Suprapubic skin (tissue), 4 donors: Measurements from ENCODE around the gene LMAN1L. TPM values are rescaled to one million over a fixed set of nuclear protein-coding genes. Genes with fewer than 3 reads are reported as not detected.
A peak's percentile ranks its signal among the peaks of the same experiment; 100 is the strongest.

ENCODE experiments used
- DNase-seq, 2 donors: peaks; one replicate each; pipeline ENCODE4 v3.0.0-alpha.2; 2019; ENCODE audit warnings: low spot score in 2 of 2
- H3K27ac ChIP-seq: fragments of 200-600 bp; sonication (generic); one replicate; pipeline ENCODE4 v1.5.1; 2019
- H3K27me3 ChIP-seq: fragments of 200-600 bp; sonication (generic); one replicate; pipeline ENCODE4 v1.5.1; 2019
- H3K36me3 ChIP-seq: fragments of 200-600 bp; sonication (generic); one replicate; pipeline ENCODE4 v1.5.1; 2019
- H3K4me1 ChIP-seq: fragments of 200-600 bp; sonication (generic); one replicate; pipeline ENCODE4 v1.5.1; 2019
- H3K4me3 ChIP-seq: fragments of 200-600 bp; sonication (generic); one replicate; pipeline ENCODE4 v1.5.1; 2019; ENCODE audit warnings: mild to moderate bottlenecking
- H3K9me3 ChIP-seq: fragments of 200-600 bp; sonication (generic); one replicate; pipeline ENCODE4 v1.5.1; 2019
- EP300 ChIP-seq: sonication (generic); formaldehyde crosslinking; IDR thresholded peaks from one replicate; pipeline ENCODE4 v1.6.1; 2017; ENCODE audit warnings: antibody characterized with exemption
- POLR2A ChIP-seq, 2 donors: fragments of 450-650 bp; IDR thresholded peaks; one replicate each; pipeline ENCODE4 v1.6.1; 2017; ENCODE audit warnings: antibody characterized with exemption in 2 of 2, mild to moderate bottlenecking in 2 of 2, moderate library complexity in 2 of 2
- POLR2AphosphoS5 ChIP-seq, 3 donors: sonication (generic); formaldehyde crosslinking; IDR thresholded peaks; one replicate each; pipeline ENCODE4 v1.6.1; 2017; ENCODE audit warnings: antibody characterized with exemption in 3 of 3
- WGBS: methylation state at CpG from one replicate; pipeline ENCODE4 v1.1.5; 2018; 5-methylcytosine and 5-hydroxymethylcytosine counted together
- total RNA-seq, 4 donors: library from RNA; depleted of rRNA; stranded (reverse); fragments of >200 nt; gene quantifications; one replicate each; pipeline ENCODE4 v1.1.0, GENCODE V29; 2016
- TF ChIP-seq, protein P1 (sequence below), 2 donors: fragments of 200-600 bp in 1 of 2; fragments of 450-650 bp in 1 of 2; sonication (generic) in 1 of 2; IDR thresholded peaks; one replicate each; pipeline ENCODE4 v1.5.1; 2016 to 2019; ENCODE audit warnings: antibody characterized with exemption in 2 of 2, mild to moderate bottlenecking in 1 of 2, moderate library complexity in 1 of 2

The LMAN1L gene
- total RNA-seq, 4 donors from 2014 or later = 0.42 TPM; not detected in 3

DNA sequence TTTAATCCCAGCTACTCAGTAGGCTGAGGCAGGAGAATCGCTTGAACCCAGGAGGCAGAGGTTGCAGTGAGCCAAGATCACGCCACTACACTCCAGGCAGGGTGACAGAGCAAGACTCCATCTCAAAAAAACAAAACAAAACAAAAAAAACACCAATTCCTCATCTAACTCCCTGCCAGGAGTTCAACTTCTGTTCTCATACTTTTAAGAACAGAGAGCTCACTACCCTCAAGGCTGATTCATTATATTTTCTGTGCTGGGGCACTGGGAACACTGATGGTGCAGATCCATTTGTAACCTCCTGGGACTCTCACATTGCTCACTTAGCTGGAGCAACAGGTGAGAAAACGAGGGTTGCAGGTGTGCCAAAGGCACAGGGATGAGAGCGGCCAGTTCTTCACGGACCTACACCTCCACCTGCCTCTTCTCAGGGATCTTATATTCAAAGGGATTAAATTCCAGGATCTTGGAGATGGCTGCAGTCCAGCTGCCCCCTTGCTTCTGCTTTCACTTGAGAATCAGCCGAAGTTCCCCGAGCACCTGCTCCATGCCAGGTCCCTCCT is 43.1 kb upstream of the LMAN1L start:
- Histone ChIP-seq H3K27ac (no peak overlapping the region), H3K36me3 (no peaks in the 10 kb centered on the region), H3K9me3 (no peaks in the 10 kb centered on the region), H3K4me1 (peaks cover 30% of the 10 kb centered on the region), H3K27me3 (peaks cover 10% of the 10 kb centered on the region), H3K4me3 (no peak overlapping the region)
- WGBS = 55% methylated on average over 7 of the region's 7 CpGs
- no peak for DNase-seq
- no peak for TF ChIP-seq POLR2AphosphoS5 (IDR thresholded peaks at IDR 0.05)
- TF ChIP-seq, protein P1, sequence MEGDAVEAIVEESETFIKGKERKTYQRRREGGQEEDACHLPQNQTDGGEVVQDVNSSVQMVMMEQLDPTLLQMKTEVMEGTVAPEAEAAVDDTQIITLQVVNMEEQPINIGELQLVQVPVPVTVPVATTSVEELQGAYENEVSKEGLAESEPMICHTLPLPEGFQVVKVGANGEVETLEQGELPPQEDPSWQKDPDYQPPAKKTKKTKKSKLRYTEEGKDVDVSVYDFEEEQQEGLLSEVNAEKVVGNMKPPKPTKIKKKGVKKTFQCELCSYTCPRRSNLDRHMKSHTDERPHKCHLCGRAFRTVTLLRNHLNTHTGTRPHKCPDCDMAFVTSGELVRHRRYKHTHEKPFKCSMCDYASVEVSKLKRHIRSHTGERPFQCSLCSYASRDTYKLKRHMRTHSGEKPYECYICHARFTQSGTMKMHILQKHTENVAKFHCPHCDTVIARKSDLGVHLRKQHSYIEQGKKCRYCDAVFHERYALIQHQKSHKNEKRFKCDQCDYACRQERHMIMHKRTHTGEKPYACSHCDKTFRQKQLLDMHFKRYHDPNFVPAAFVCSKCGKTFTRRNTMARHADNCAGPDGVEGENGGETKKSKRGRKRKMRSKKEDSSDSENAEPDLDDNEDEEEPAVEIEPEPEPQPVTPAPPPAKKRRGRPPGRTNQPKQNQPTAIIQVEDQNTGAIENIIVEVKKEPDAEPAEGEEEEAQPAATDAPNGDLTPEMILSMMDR (IDR thresholded peaks at IDR 0.05) = no peak
- TF ChIP-seq EP300 = no peak
- TF ChIP-seq POLR2A (IDR thresholded peaks at IDR 0.05) = no peak

DNA sequence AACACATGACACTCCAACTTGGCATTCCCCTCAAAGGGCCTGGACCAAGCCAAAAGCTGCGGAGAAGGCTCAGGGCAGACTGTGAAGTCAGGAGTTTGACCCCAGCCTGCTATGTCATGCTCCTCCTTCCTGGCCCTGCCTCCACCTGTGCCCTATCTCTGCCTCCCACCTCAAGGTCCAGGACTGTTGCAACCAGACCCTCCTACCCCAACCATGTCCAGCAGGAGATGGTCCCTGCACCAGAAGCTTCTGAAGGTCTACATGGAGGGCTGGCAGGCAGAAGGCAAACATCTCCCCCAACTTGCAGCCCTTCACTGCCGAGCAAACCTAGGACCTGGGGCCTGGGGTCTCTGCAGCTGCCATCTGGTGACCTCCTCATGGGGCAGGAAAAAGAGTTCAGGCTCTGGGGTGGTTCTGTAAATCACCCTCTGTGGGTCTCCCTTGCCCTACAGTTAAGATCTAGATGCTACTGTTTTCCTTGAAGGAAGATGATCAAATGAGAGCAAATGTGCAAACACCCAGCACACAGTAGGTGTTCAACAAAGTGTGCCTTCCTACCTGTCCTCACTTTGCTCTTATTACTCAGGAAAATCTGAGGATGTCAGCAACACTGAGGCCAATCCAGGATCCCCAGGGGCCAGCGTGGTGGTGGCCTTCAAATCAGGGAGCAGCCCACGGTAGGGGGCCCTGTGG is 42.3 kb upstream of the LMAN1L start:
- no peaks in the 10 kb centered on the region for H3K9me3 ChIP-seq
- WGBS = 100% methylated on average over 1 of the region's 4 CpGs
- H3K36me3 ChIP-seq = no peaks in the 10 kb centered on the region
- peaks cover 30% of the 10 kb centered on the region for H3K4me1 ChIP-seq
- no peak overlapping the region for H3K4me3 ChIP-seq
- no peak overlapping the region for H3K27ac ChIP-seq
- H3K27me3 ChIP-seq = peaks cover 10% of the 10 kb centered on the region
- no peak for DNase-seq
- TF ChIP-seq EP300 (no peak), POLR2AphosphoS5 (IDR thresholded peaks at IDR 0.05) (no peak), POLR2A (IDR thresholded peaks at IDR 0.05) (no peak)
- TF ChIP-seq, protein P1 (IDR thresholded peaks at IDR 0.05) = no peak

DNA sequence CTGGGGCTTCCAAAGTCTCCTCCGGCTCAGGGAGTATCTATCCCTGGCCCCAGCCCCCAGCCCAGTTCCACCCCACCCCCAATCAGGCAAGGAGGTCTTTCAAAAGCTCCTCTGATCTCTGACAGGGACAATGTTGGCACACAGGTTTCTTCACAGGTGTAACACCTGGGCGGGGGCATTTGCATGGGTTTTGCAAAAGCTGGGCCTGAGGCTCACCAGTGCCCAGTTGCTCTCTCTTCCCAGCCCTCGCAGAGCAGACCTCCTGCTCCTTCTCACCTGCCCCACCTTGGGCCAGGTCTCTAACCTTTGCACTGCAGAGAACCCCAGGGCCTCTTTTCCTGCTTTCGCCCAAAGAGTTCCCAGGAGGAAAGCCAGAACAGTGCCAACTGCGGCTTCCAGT is 39.3 kb upstream of the LMAN1L start:
- Histone ChIP-seq H3K4me3 (no peak overlapping the region), H3K4me1 (peaks cover 43% of the 10 kb centered on the region), H3K36me3 (no peaks in the 10 kb centered on the region), H3K27me3 (peaks cover 4% of the 10 kb centered on the region), H3K27ac (peak overlapping the region; percentile 48), H3K9me3 (no peaks in the 10 kb centered on the region)
- WGBS = 66% methylated on average over 3 of the region's 5 CpGs
- DNase-seq = no peak
- TF ChIP-seq, protein P1 (IDR thresholded peaks at IDR 0.05) = no peak
- TF ChIP-seq POLR2A (IDR thresholded peaks at IDR 0.05) = no peak

DNA sequence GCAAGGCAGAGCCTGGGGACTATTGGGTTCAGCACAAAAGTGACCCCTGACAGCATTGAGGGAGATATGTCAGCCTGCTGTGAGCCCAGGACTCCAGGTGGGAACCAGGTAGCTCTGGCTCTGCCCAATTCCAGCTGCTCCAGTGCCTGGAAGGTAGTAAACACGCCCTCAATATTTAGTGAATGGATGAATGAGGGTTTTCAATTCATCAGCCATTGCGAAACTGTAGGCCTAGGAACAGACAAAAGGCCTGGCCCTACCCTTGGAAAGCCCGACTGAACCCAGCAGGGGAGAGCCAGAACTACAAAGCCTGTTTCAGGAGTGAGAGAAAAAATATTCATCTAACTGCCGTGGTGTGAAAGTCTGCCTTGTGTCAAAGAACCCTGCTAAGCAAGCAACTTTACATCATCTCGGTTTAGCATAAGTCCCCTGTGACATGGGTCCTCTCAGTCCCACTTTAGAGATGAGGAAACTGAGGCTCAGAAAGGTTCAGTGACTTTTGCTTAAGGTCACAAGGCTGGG is 38.8 kb upstream of the LMAN1L start:
- no peak for DNase-seq
- H3K36me3 ChIP-seq = no peaks in the 10 kb centered on the region
- no peak for TF ChIP-seq POLR2A (IDR thresholded peaks at IDR 0.05)
- TF ChIP-seq, protein P1 (IDR thresholded peaks at IDR 0.05) = no peak
- no peak for TF ChIP-seq EP300
- TF ChIP-seq POLR2AphosphoS5 (IDR thresholded peaks at IDR 0.05) = no peak
- H3K27me3 ChIP-seq = peaks cover 4% of the 10 kb centered on the region
- 41% methylated on average over 5 of the region's 5 CpGs for WGBS
- H3K27ac ChIP-seq = peak overlapping the region; percentile 48
- no peaks in the 10 kb centered on the region for H3K9me3 ChIP-seq
- H3K4me1 ChIP-seq = peaks cover 38% of the 10 kb centered on the region
- no peak overlapping the region for H3K4me3 ChIP-seq

DNA sequence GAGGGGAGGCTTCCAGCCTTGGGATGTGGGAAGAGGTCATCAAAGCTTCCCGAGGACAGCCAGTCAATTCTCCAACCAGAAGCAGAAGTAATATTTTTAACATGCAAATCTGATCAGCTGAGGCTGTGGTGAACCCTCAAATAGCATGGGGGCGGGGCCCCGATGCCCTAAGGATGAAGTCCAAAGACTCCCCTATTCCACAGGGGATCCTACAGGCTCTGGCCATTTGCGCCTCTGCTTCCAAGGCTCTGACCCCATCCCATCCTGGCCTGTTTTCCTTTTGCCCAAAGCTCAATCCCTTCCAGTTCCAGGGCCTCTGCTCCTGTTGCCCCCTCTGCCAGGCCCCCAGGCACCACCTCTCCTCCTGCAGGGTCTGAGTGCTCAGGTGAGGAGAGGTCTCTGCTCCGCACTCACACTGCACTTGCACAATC is 37.5 kb upstream of the LMAN1L start:
- no peaks in the 10 kb centered on the region for H3K9me3 ChIP-seq
- WGBS = 82% methylated on average over 5 of the region's 5 CpGs
- H3K4me1 ChIP-seq = peaks cover 38% of the 10 kb centered on the region
- no peaks in the 10 kb centered on the region for H3K36me3 ChIP-seq
- H3K27ac ChIP-seq = no peak overlapping the region
- no peak for DNase-seq
- H3K27me3 ChIP-seq = peaks cover 3% of the 10 kb centered on the region
- no peak overlapping the region for H3K4me3 ChIP-seq
- no peak for TF ChIP-seq EP300
- no peak for TF ChIP-seq POLR2A (IDR thresholded peaks at IDR 0.05)
- TF ChIP-seq, protein P1 (IDR thresholded peaks at IDR 0.05) = no peak
- TF ChIP-seq POLR2AphosphoS5 (IDR thresholded peaks at IDR 0.05) = no peak
